ELR (cell line): ENCODE measurements around the gene RHEX.
A peak's percentile ranks its signal among the peaks of the same experiment; 100 is the strongest.

Experiments
- DNase-seq: peaks from one replicate; pipeline ENCODE4 v3.0.0-alpha.2; 2015; ENCODE audit warnings: low read depth

RHEX gene

DNA sequence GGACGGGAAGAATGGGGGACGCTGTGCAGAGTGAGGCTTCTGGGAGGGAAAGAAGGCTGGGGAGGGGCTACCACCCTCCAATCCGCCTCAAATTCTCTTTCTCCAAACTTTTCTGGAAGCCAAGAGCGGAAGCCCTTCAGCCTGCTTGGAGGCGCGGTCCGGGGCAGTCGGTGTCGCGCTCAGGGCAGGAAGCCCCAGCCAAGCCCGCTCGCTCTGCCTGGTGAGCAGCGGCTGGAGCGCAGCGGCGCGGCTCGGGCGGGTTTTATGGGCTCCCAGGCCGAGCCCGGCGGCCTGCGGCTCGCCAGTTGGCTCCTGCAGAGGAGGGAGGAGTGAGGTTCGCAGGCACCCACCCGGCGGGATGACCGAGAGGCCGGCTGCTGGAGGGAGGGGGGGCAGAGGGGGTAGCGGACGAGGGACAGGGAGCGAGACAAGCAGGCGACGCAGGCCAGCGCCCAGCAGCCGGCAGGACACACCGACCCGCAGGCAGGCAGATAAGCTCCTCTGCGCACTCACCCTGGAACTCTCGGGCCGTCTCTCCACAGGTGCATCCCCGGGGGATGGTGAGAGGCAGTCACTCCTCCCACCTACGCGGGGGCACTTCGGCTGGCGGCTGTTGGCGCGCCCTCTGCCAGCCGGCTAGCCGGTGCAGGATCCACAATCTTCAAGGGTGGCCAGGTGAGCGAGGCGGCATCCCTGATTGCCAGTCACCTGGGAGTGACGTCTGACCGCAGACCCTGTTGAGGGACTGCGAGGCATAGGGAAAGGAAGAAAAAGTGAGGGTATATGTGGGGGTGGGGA lies 64.4 kb downstream of the RHEX start, which contains the start of gene AVPR1B:
AVPR1B (minus strand) TSS at position 238 of the 798 bp plus-strand sequence. CDS start 498 bp downstream, outside the sequence.
- peak; percentile 42 for DNase-seq

DNA sequence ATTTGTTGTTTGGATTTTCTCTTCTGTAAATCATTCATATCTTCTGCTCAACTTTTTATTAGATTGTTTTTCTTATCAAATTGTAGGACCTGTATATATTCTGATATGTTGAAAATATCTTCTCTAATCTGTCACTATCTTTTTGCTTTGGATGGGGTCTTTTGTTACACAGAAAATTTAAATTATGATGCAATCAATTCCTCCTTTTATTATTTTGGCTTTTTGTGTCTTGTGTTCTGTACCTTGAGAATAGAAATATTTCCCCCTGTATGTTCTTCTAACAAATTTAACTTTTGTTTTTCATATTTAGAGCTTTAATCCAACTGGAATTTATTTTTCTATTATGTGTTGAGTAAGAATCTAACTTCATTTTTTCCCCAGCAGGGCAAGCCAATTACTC lies 67.4 kb downstream of the RHEX start:
- no peak for DNase-seq

DNA sequence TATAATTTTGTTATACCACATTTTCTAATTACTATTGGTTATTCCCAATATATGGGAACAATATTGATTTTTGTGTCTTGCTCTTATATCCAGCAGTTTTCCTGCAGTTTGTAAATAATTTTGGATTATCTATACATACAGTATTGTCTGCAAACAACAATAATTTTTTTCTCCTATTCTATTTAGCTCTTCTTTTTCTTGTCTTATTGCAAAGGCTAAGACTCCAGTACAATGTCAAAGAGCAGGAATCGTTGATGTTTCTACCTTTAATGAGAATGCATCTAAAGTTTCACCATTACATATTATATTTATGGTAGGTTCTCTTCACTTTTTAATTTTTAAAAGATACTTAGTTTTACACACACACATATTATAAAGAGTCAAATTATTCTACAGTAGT lies 68.3 kb downstream of the RHEX start:
- no peak for DNase-seq

DNA sequence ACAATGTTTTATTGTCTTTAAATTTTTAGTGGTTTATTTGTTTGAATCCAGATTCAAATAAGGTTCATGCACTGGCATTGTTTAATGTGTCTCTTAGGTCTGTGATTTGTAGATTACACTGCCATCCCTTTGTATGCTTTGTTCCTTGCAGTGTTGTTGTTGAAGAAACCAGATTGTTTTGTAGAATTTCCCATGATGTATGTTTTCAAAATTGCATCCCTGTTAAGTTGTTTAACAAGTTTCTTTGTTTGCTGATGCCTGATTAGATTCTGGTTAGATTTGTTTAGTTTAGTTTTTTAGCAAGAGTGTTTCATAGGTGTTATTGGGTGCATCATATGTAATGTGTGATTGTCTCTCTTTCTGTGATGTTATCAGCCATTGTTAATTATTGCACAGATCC lies 69.7 kb downstream of the RHEX start:
- no peak for DNase-seq

DNA sequence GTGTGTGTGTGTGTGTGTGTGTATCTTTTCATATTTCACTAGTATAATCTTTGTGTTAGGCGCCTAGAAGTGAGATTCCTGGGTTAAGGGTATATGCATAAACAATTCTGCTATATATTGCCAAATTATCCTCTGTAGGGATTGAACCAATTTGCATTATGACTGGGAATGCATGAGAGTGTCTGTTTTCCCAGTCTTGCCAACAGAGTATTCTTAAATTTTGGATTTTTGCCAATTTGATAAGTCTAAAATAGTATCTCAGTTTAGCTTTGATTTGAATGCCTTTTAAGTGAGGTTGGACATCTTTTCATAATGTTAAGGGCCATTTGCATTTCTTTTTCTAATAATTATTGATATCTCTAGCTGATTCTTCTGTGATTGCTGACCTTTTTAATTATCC lies 72.4 kb downstream of the RHEX start:
- DNase-seq, result no peak

GRCh38 chr1:206127336-206127735 lies 74.4 kb downstream of the RHEX start:
- DNase-seq, result no peak

- DNase-seq, result peak; percentile 74
Measured at GRCh38 chr1:206128196-206128595, 75.2 kb downstream of the RHEX start.

- DNase-seq, result no peak
Measured at GRCh38 chr1:206131037-206131436, 78.1 kb downstream of the RHEX start.

DNA sequence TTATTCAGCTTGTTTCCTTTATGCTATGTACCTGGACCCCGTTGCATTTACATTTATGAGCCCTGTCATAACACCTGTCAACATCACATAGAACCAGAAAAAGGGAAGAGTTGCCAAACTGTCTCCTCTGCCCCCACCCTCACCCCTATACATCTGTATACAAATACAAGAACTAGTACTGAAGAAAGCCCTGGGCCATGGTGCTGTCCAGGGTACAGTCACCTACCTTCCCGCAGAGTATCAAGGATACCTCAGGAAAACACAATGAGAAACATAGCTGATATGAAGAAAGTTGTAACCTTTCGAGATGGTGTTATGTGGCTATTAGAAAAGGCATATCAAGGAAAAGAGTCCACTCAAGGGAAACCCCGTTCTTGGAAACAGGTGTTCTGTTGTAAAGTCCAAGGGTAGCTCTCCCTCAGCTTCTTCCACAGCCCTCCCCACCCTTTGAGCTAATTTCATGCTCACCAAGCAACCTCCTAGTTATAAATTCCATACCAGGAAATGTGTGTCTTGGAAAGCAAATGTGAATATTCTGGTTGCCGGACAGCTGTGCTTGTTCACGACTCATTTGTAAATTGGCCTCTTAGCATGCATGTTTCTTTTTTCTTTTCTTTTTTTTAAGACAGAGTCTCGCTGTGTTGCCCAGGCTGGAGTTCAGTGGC lies 80.9 kb downstream of the RHEX start:
- DNase-seq, result no peak

- no peak for DNase-seq
Measured at GRCh38 chr1:206135248-206135647, 82.3 kb downstream of the RHEX start.

- DNase-seq, result no peak
Measured at GRCh38 chr1:206136241-206136640, 83.3 kb downstream of the RHEX start.

DNA sequence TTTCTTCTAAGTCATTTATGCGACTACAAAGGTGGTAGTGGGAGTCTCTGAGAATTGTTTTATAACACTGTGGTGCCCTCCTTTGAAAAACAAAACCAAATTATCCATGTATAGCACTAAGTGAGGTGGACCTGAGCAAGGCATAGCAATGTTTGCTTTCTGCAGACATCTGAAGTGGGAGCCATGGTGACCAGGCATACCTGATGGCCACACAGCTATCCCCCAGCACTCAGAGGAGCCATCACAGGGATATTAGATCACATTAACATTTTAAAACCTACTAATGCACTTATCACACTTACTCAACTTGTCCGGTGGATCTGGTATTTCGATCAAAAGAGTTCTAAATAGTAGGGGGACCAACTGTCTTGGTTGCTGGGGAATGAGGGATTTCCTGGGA lies 89.0 kb downstream of the RHEX start:
- no peak for DNase-seq

GRCh38 chr1:206142770-206143169 lies 89.8 kb downstream of the RHEX start:
- no peak for DNase-seq

DNA sequence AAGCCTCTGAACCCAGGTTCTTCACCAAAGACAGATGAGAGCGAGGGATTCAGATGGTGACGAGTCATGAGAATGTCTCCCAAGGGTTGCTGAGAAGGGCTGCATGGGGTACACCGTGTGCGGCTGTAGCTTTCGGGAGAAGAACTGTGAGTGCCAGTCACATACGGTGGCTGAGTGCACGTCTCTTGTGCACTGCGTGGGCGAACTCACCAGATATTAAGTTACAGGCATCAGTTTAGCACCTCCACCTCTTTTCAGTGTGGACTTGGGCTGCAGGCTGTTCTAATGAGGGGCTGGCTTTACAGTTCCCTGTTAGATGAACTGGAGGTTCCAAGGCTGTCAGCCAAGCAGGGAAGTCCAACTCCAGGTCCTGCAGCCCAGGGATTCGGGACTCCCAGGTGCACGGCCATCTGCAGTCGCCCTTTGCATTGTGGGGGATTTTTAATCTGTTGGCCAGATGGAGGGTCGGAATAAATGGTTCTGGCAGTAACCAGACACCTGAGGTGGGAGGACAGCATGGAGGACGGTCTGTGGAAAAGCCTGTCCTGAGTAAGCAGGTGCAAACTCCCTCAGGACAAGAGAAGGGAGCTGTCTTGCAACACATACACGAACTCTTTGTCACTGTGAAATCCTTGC lies 90.7 kb downstream of the RHEX start:
- no peak for DNase-seq

GRCh38 chr1:206144605-206145004 lies 91.6 kb downstream of the RHEX start:
- no peak for DNase-seq

GRCh38 chr1:206145771-206146290 lies 92.9 kb downstream of the RHEX start:
- DNase-seq, result no peak
